HG02973 (cell line): ENCODE measurements around the gene FAR1.
"Not testable (repeated sequence)": the region's sequence is repeated elsewhere in the genome, so short reads cannot be mapped to it uniquely, and the experiment has no call there.

Experiments
- ATAC-seq: cut with Tn5 transposase; IDR thresholded peaks from one replicate; pipeline ENCODE4 v1.9.1; 2021; ENCODE audit warnings: moderate library complexity; ENCODE audit not compliant: unreplicated experiment

Gene FAR1

DNA sequence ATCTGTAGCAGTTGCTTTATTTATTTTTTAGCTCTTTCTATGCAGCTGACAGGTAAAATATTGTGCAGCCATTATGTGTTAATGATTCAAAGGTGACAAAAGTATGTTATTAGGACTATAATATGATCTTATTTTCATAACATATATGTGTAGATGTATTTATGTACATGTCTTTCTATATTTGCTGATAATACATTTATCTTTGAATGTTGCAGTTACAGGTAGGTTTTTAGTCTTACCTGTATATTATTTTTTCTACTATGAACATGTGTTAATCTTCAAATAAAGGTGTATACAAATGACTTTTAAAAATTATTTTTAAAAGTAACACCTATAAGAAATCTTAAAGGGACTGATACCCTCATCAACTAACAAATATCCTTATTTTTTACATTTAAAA, 33.6 kb downstream of the FAR1 start:
- ATAC-seq: no peak

DNA sequence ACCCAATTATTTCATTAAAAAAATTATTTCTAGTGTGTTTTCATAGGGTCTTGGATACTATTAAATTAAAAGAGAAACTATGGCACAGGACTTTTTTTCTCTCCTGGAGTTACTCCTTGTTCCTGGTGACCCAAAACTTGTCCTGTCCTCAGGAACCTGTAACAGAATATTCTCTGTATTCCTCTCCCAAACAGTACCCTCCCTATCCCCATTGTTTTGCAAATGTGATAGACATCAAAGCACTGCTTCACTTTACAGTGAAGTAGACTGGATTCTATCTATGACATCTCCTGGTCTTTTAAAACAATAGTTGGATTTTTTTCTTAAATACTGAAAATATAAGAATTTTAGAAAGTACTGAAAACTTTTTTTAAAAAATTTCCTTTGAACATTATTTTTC, 37.2 kb downstream of the FAR1 start:
- no peak for ATAC-seq

DNA sequence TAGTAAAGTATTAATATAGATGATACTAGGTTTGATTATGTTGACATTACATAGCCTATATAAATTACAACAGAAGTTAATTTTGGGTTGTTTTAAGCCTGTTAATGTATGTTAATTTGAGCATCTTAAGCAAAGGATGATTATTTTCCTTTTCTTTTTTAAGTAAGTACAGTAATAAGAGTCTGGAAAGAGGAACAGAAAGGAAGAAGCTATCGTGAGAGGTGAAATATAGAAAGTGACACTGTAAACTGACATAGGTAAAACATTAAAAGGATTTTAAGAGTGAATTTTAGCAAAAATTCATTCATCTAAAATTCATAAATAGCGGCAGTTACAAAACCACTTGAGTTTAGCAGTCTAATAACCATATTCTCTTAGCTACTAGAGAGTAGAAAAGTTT, 45.5 kb downstream of the FAR1 start:
- ATAC-seq: no peak

DNA sequence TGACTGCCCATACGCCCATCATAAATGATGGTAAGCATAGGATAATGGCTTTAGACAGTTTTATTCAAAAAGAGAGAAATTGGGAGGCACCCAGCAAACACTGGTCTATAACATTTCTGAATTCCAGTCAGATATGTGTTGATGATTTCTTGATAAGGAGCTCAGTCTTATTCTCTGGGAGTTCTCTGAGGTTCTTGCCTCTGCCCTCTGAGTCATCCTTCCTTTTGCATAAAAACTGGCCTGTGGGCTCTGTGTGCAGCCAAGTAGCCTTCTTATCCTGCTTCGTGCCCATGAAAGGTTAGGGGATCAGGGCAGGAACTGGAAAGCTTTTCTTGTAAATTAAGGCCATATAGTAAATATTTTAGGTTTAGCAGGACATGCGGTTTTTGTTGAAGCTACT, 48.9 kb downstream of the FAR1 start:
- no peak for ATAC-seq

DNA sequence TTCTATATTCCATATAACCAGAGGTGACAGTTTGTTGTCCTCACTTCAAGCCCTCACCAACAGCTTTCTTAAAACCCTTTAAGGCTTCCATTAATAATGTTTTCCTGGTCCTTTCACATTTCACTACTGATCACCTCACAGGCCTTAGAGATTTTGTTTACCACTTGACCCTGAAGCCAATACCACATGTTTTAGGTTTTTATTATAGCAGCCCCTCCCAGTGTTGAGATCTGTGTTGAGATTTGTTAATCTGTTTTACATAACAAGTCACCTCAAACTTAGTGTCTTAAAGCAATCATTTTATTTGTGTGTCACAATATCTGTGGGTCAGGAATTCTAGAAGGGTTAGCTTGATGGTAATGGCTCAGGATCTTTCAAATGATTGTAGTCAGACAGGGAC, 49.9 kb downstream of the FAR1 start:
- ATAC-seq: no peak

DNA sequence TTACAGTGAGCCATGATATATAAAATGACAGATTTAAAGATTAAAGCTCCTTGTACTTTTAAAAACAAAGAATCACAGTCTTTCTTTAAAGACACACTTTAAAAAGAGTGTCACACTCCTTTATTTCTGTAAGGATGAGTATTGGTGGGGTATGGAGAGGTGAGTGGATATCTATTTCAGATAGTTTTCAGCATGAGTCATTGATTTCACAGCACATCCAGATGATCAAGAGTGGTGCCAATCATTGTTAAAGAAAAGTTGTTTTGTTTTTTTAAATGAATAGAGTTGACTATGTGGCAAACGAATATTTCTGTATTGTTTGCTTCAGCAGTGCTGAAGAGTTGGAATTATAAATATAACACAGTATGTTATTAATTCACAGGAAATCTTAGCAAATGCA, 52.5 kb downstream of the FAR1 start:
- ATAC-seq: no peak

DNA sequence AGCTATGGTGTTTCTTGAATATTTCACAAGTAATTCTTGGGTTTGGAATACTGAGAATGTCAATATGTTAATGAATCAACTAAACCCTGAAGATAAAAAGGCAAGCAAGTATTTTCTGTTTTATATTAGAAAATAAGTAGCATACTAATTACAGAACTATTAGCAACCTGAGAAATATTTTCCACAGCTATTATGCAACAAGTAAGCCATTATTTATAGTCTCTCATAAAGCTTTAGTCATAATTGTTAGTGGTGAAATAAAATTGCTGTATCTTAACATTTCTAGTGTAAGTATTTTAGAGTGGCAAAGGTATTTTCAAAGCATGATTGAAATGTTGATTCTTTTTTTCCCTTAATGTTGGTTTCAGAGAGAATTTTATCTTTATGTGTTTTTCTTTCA, 53.3 kb downstream of the FAR1 start:
- ATAC-seq: no peak

DNA sequence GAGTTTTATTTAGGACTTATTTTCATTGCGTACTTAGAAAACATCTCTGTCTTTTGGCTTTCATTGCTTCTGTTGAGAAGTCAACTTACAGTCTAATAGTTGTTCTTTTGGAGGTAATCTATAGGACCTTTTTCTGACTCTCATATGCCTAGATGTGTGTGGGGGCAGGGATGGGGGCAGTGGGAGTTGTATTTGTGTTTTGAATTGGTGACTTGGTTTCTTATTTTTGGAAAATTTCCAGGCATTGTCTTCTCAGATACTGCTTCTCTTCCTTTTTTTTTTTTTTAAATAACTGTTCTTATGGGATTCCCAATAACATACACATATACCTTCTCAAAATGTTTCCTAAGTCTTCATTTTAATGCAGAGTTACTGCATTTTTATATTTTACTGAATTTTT, 58.0 kb downstream of the FAR1 start:
- no peak for ATAC-seq

DNA sequence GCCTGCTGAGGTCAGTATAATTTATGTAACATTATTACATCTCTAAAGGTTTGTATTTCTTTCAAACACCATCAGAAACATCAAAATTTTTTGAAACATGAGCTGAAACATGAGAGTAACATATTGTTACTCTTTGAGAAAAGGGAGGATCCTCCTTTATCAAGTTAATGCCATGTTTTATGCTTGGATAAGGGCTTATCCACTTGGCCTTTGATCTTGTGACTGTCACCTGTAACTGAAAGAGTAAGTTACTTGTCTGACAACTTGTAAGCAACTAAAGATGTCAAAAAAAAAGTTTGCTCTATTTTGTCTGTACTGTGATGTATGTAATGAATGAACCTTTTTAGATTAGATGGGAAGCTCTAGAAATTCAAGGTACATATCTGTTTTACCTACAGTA, 59.6 kb downstream of the FAR1 start:
- no peak for ATAC-seq

DNA sequence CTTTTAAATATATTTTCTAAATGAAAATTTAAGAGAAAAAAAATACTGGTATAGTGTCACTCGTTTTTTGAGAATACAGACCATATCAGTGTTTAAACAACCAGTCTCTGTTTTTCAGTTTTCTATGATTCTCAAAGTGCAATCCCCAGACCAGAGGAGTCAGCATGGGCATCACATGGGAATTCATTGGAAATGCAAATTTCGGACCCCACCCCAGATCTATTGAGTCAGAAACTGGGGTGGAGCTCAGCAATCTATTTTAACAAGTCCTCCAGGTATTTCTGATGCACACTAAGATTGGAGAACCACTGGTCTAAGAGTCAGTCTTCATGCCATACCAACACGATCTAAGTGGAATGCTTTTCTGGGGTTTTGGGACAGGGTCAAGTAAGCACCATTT, 66.1 kb downstream of the FAR1 start:
- ATAC-seq: no peak

DNA sequence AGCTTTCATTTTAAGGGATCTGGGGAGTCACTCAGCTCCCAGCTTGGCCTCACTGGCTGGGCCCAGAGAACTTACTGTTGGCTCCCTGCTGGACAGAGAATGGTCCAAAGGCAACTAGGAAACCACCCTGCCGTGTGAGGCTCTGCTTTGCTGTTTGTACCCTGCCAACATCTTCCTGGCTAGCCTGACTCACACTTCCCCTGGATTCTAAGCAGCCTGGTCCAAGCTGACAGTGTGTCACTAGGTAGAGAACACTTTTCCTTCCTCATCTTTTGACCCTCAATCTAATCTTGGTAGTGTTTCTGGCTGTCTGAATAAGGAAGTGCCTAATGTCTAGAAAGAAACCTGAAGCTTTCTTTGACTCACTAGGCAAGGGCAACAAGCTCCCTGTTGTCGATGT, 76.7 kb downstream of the FAR1 start:
- ATAC-seq: no peak

DNA sequence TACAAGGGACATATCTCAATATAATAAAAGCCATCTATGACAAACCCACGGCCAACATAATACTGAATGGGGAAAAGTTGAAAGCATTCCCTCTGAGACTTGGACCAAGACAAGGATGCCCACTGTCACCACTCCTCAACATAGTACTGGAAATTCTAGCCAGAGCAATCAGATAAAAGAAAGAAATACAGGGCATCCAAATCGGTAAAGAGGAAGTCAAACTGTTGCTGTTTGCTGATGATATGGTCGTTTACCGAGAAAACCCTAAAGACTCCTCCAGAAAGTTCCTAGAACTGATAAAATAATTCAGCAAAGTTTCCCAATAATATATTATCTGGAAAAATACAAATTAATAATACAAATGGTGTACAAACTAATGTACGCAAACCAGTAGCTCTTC, 84.8 kb downstream of the FAR1 start:
- ATAC-seq: not testable (repeated sequence)

DNA sequence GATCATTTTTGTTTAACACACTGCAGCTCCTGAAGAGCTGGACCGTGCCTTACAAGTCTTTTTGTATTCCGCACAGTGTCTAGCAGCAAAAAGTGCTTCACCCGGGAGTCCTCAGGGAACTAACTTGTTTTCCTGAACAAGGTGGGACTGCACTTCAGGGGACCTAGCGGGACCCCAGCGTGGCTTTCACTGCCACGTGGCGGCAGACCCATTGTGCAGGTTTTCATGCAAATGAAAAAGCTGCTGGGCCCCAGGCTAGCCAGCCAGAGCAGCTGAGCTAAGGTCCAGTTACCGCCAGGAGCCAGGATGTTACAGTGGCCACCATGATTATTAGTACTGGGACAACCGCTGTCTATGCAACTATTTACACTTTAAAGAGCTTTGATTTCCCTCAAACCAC, 90.6 kb downstream of the FAR1 start:
- ATAC-seq: no peak

DNA sequence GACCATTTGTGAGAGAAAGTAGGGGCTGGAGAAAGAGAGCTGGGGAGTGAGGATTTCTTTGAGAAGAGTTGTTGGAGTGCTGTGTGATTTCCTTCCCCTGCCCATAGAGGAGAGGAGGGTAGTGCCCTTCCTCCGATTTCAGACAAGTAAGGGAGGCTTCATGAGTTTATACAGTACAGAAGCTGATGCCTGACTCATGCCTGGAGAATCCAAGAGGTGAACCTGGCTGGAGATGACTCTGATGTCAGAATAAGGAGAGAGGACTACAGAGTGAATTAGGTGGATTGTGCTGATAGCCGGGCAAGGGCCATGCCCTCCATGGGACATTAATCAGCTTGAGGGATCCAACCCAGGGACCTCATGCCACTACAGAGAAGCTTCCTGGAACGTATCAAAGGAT, 91.6 kb downstream of the FAR1 start:
- ATAC-seq: no peak

DNA sequence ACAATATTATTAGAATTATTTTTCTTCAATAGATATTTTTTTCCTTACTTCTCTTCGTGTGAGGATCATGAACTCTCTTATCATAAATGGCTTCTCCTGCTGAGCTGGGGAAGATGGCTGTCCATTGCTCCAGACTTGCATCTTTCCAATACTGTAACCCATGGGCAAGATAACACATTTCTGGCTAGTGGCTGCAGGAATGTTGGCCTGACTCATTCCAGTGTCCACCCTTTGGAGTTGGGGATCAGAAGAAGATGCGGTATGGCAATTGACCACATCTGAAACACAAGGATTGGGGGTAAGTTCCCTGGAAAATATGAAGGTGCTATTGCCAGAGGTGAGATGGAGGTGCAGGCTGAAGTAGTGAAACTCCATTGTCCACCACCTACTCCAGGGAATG, 92.8 kb downstream of the FAR1 start:
- no peak for ATAC-seq

DNA sequence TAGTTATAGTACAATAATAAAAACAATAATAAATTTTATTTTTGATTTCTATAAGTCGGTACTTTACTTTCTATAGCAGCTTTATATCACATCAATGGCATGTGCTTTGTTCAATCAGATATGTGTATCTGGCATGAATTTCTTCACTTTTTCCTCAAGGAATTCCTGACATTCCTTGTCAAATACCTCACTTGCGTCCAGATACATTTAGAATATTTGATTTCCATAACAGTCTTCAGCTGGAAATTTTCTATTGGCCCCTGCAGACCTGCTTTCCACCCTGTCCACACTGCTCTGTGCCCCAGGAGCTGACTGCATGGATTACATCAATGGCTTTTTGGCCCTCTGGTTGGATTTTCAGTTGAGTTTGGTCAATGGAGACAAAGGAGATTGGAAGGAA, 93.2 kb downstream of the FAR1 start:
- ATAC-seq: no peak

DNA sequence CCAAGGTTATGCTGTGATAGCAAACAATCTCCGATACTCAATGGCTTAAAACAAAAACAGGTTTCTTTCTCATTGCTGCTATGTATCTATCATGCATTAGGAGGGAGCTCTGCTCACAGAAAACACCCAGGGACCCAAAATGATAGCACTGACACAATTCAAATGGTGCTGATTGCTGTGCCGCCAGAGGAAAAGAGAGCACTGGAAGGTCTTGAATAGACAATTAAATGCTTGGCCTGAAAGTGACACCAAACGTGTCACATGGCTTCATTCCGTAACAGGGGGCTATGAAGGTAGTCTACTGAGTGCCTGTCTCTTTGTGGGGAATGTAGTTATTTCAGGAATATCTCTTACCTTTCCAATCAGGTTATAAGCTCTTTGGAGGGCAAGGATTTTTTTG, 94.2 kb downstream of the FAR1 start:
- no peak for ATAC-seq

DNA sequence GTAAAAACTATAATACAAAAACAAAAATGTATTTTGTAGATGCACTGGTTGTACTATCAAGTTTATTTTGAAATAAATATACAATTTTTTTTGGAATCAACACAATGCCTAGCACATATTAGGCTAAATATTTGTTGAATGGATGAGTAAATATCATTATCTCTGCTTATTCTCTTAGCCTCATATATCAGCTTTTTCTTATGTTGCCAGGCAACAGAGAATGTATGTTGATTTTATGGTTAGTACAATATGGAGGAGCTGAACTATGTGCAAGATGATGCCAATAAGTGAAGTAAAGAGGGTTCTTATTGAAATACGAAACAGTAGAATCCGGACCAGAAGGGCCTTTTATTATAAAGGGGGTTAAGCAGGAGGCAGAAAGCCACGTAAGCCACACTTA, 94.9 kb downstream of the FAR1 start:
- no peak for ATAC-seq

DNA sequence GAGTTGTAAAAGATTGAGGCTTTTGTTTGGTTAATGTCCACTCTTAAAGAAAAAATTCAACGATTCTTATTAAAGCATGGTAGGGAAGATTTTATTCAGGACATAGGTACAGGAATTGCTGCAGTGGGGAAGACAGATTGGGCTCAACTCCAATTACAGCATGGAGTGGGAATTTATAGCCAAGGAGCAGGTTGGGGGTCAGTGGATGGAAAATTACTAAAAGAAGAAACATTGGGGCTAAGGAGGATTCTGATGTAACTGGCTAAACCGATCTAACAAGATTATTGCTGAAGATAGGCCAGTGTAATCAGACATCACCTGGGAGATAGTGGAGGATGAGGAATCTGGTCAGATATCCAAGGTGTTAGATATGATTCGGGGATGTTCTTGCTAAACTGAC, 97.4 kb downstream of the FAR1 start:
- no peak for ATAC-seq

DNA sequence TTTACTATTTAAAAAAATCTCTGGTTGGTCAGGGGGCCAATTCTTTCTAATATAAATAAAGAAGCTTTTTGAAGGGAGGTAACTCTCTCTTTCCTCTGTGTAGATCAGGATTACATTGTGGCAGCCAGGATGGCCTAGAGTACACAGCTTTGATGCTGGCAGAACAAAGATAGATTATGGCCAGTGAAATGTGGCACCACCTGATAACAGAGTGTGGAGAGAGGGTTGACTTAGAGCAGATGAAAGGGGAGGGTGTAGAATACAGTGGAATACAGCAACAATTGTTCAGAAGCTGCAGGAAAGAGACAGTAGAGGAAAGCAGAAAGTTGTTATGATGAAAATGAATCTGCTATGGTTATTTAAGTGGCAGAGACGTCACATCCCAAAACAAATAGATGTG, 99.0 kb downstream of the FAR1 start:
- no peak for ATAC-seq

DNA sequence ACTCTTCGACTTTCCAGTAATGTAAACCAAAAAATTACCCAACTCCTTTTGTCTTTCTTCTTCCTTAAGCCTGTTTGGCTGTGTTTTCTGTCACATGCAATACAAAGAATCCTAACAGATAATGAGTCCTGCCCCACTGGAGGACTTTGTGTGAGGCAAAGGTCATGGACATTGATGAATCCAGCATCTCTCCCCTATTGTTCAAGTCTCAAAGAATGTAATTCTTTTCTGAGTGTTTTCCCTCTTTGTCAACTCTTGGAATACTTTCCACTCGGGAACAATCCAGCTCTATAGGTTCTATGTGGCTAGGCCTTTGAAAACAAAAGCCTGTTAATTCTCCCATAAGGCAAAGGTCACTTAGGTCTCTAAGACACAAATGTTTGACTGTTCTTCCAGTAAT, 100.7 kb downstream of the FAR1 start:
- ATAC-seq: no peak

DNA sequence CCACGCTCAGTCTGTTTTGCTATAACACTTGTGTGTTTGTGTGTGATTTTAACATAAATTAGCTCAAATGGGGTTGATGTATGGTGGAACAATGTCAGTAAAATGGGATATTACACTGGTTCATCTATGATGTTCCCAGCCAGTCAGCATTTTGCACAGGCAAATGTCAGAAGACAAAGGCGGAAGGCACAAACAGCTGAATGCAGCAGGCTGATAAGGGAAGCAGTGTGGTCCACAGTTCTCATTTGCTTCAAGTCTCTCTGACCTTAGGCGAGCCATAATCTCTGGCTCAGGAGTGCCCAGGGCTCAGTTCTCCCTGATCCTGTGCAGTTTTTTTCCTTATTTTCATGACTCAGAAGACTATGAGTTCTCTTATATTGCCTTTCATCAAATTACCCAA, 102.7 kb downstream of the FAR1 start:
- ATAC-seq: no peak

DNA sequence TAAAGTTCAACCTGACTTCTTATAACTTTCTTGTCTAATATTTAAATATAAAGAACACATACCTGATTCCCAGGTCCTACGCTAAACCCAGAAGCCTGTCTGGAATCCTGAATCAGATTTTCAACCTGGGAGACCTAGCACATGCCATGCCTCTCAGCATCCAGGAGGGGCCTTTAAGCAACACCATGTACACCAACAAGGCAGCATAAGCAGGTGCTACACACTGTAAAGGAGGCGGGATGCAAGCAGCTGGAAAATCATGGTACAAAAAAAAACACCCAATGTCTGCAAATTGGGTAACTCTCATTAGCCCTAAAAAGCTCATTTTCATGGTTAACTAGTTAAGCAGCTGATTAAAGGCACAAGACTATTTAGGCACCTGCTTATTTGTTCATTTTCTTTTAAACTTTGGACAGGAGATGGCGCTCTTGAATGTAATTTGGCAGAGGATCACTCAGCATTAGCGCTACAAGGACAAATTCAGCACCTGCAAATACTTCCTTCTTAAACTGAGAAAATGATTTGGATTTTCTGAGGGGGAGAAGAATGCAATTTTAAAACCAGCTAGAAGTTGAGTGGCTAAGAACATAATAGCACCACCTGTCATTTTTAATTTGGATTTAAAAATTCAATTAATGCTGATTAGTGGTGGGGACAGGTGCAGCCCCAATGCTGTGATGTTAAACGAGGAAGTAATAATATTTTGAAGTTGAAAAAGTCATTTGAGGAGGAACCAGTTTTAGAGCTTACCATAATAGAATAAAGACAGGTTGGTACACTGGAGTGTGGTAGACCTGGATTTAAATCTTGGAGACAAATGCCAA, 104.0 kb downstream of the FAR1 start:
- no peak for ATAC-seq
